GM12878 (cell line): ENCODE measurements around the gene ROBO1. TPM values are rescaled to one million over a fixed set of nuclear protein-coding genes. Genes with fewer than 3 reads are reported as not detected.

Experiments
- ATAC-seq: fragments of 200-7000 bp; cut with Tn5 transposase; 3 replicates; pipeline ENCODE4 v1.9.1; 2020; ENCODE audit warnings: mild to moderate bottlenecking, moderate library complexity
- BruUV-seq: library from RNA; stranded (reverse); fragments of 400-500 nt; replicated peaks from 2 replicates; lab custom pipeline; 2021; lab: Mats Ljungman, UMichigan
- CTCF ChIA-PET: fragments of 300-600 bp; sonication (Branson Sonifier 250); formaldehyde crosslinking; extraction: SDS; loops from one replicate; lab custom pipeline; 2021; ENCODE audit warnings: inconsistent platforms; lab: Yijun Ruan, JAX
- POLR2A ChIA-PET: fragments of 350-600 bp; formaldehyde crosslinking; extraction: SDS; loops from one replicate; lab custom pipeline; 2021; ENCODE audit warnings: inconsistent platforms; lab: Charles Lee
- RAD21 ChIA-PET: fragments of 300-600 bp; sonication (Branson Sonifier 250); formaldehyde crosslinking; loops from one replicate; lab custom pipeline; 2023; ENCODE audit warnings: antibody characterized with exemption; ENCODE audit not compliant: unreplicated experiment; lab: Charles Lee
- SMC1A ChIA-PET: fragments of 300-600 bp; sonication (Branson Sonifier 250); formaldehyde crosslinking; loops from one replicate; lab custom pipeline; 2023; ENCODE audit not compliant: unreplicated experiment, uncharacterized antibody; lab: Charles Lee
- DNase-seq: peaks from one replicate; pipeline ENCODE4 v3.0.0-alpha.2; 2011; ENCODE audit warnings: low read depth, low spot score
- FAIRE-seq: peaks from 3 replicates; lab custom pipeline; 2011; peaks lifted over from hg19 to GRCh38; lab: Jason Lieb, UNC
- H2AFZ ChIP-seq: 2 replicates; pipeline ENCODE4 v1.6.0; 2011; ENCODE audit warnings: low read depth, low read length, control low read depth; ENCODE audit not compliant: control insufficient read depth
- H3K27ac ChIP-seq: 2 replicates; pipeline ENCODE4 v1.5.1; 2011; ENCODE audit warnings: control low read depth; ENCODE audit not compliant: control insufficient read depth, insufficient read depth
- H3K27me3 ChIP-seq, 2 experiments: replicated peaks in 1 of 2; 2 replicates each; pipeline versions ENCODE4 v1.6.0 to v1.6.1; 2011; ENCODE audit warnings: low read length in 1 of 2; ENCODE audit not compliant: control insufficient read depth in 2 of 2, insufficient read depth in 2 of 2
- H3K36me3 ChIP-seq, 2 experiments: 2 replicates each; pipeline ENCODE4 v1.5.1; 2011; ENCODE audit warnings: low read length in 1 of 2; ENCODE audit not compliant: control insufficient read depth in 2 of 2, insufficient read depth in 2 of 2
- H3K4me1 ChIP-seq: 2 replicates; pipeline ENCODE4 v1.6.1; 2011; ENCODE audit warnings: mild to moderate bottlenecking, low read length, moderate library complexity, mixed read lengths; ENCODE audit not compliant: control insufficient read depth, insufficient read depth
- H3K4me2 ChIP-seq: 2 replicates; pipeline ENCODE4 v1.6.0; 2011; ENCODE audit warnings: control low read depth; ENCODE audit not compliant: control insufficient read depth, insufficient read depth
- H3K4me3 ChIP-seq: fragments of 200-600 bp; sonication (generic); 2 replicates; pipeline ENCODE4 v1.5.1; 2016
- H3K79me2 ChIP-seq: 2 replicates; pipeline ENCODE4 v1.6.0; 2011; ENCODE audit warnings: low read length; ENCODE audit not compliant: control insufficient read depth, insufficient read depth
- H3K9ac ChIP-seq: 2 replicates; pipeline ENCODE4 v1.8.0; 2011; ENCODE audit warnings: low read length, control low read depth, mixed read lengths; ENCODE audit not compliant: control insufficient read depth, insufficient read depth
- H3K9me3 ChIP-seq: replicated peaks from 3 replicates; pipeline ENCODE4 v1.5.1; 2011; ENCODE audit warnings: mild to moderate bottlenecking, low read length; ENCODE audit not compliant: control insufficient read depth, insufficient read depth
- H4K20me1 ChIP-seq: 2 replicates; pipeline ENCODE4 v1.6.0; 2011; ENCODE audit not compliant: control insufficient read depth, insufficient read depth
- SP1 ChIP-seq: IDR thresholded peaks from one replicate; pipeline ENCODE4 v1.6.1; 2011; ENCODE audit warnings: low read depth, low read length
- WGBS: methylation state at CpG from one replicate; pipeline ENCODE4 v1.1.6; 2016; ENCODE audit warnings: low lambda C conversion rate; ENCODE audit not compliant: insufficient replicate concordance, insufficient coverage; ENCODE audit errors: missing lambda C conversion rate; 5-methylcytosine and 5-hydroxymethylcytosine counted together
- in situ Hi-C: fragments of 300-500 bp; cut with MboI; formaldehyde crosslinking; loops from 9 replicates; pipeline ENCODE4 v1.14.3; 2018; ENCODE audit warnings: mixed read lengths
- intact Hi-C: fragments of 100-400 bp; cut with micrococcal nuclease; formaldehyde crosslinking; loops from one replicate; pipeline ENCODE4 v1.14.2; 2022; ENCODE audit not compliant: unreplicated experiment
- polyA plus RNA-seq, 11 experiments: library from polyadenylated mRNA; depleted of rRNA in 4 of 11; unstranded in 6 of 11; stranded (reverse) in 5 of 11; fragments of >200 nt; fragmentation: Nextera tagmentation in 4 of 11; fragmentation: Illumina TruSeq in 1 of 11; extraction: Ambion mirVana in 4 of 11; extraction: Trizol in 1 of 11; gene quantifications; 1 replicate in 1 of 11; 2 replicates in 10 of 11; pipeline versions ENCODE4 v1.2.1 to v1.2.3, GENCODE V29; 2011 to 2016; ENCODE audit warnings: inconsistent platforms in 2 of 11, missing spikeins in 2 of 11, low read depth in 1 of 11
- total RNA-seq, 4 experiments: library from RNA; depleted of rRNA in 3 of 4; stranded (reverse); fragments of >200 nt in 3 of 4; fragmentation: Illumina TruSeq in 1 of 4; extraction: Trizol in 1 of 4; gene quantifications; 2 replicates each; pipeline versions ENCODE4 v1.2.1 to v1.2.3, GENCODE V29; 2013 to 2021
- TF ChIP-seq, protein P1 (sequence below): IDR thresholded peaks from 2 replicates; pipeline ENCODE4 v1.6.1; 2011; ENCODE audit warnings: borderline replicate concordance, low read depth, mild to moderate bottlenecking, moderate library complexity, low read length; ENCODE audit not compliant: insufficient read depth, poor library complexity, severe bottlenecking

The ROBO1 gene
- total and polyA plus RNA-seq, 10 of the 15 experiments (the other 5 are each of a cell fraction or from before 2014, with no cell fraction given) = 0.29 to 46.5 (median 1.2) TPM

GRCh38 chr3:79534727-79535126 is 233.1 kb downstream of the ROBO1 start:
- Histone ChIP-seq H3K4me2 (no peak overlapping the region), H3K4me1 (no peaks in the 10 kb centered on the region), H3K79me2 (no peaks in the 10 kb centered on the region), H4K20me1 (no peaks in the 10 kb centered on the region), H3K27me3 (no peaks in the 10 kb centered on the region), H3K4me3 (no peak overlapping the region), H3K9me3 (no peaks in the 10 kb centered on the region), H3K9ac (no peak overlapping the region), H2AFZ (no peak overlapping the region), H3K27ac (no peak overlapping the region), H3K36me3 (no peaks in the 10 kb centered on the region)
- ATAC-seq = no peak
- WGBS = 21% methylated on average over 4 of the region's 4 CpGs
- intact Hi-C loops (no loop called here), in situ Hi-C loops (no loop called here)
- ChIA-PET POLR2A (no interaction called here), CTCF (no interaction called here), RAD21 (no interaction called here), SMC1A (no interaction called here)
- DNase-seq = no peak
- no TSS peak for BruUV-seq
- no peak for FAIRE-seq
- TF ChIP-seq, protein P1, sequence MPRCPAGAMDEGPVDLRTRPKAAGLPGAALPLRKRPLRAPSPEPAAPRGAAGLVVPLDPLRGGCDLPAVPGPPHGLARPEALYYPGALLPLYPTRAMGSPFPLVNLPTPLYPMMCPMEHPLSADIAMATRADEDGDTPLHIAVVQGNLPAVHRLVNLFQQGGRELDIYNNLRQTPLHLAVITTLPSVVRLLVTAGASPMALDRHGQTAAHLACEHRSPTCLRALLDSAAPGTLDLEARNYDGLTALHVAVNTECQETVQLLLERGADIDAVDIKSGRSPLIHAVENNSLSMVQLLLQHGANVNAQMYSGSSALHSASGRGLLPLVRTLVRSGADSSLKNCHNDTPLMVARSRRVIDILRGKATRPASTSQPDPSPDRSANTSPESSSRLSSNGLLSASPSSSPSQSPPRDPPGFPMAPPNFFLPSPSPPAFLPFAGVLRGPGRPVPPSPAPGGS = no peak

DNA sequence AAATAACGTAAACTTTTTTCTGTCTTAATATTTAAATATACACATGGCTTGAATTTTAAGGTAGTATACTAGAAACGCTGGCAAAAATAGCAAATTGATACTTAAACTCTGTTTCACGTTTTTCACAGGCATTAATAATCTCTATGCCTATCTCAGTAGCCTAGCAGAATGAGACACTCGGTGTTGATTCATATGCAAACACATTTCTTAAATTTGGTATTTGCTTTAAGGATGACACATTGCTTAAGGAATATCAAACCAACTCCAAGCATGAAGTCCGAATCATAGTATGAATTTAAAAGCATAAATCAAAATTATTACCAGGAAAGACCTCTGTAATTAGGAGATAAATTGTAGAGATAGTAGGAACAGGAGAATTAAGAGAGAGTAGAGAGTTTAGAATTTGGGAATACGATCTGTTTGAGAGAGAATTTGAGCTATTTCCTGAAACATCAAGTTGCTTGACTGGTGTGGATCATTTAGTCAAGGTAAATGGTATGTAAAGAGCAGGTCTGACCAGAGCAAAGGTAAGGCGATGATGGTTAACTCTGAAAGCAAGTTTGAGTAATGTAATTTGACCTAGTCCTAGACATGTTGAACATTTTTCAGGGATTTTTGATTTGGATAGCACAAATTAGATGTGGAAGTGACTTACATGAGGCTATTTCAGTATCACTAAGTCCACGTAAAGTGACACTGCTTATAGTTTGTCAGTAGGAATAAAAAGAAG is 236.1 kb downstream of the ROBO1 start:
- Histone ChIP-seq H4K20me1 (no peaks in the 10 kb centered on the region), H3K36me3 (no peaks in the 10 kb centered on the region), H3K27ac (no peak overlapping the region), H2AFZ (no peak overlapping the region), H3K4me3 (no peak overlapping the region), H3K79me2 (no peaks in the 10 kb centered on the region), H3K4me1 (no peaks in the 10 kb centered on the region), H3K27me3 (no peaks in the 10 kb centered on the region), H3K4me2 (no peak overlapping the region), H3K9me3 (no peaks in the 10 kb centered on the region), H3K9ac (no peak overlapping the region)
- no TSS peak for BruUV-seq
- in situ Hi-C loops = no loop called here
- SMC1A ChIA-PET = interaction anchor here (1.6 kb wide), 1 partner anchor 39 kb away, joined by 3 read pairs; no protein-coding TSS in a partner anchor
- RAD21 ChIA-PET = no interaction called here
- WGBS = 10% methylated on average over 8 of the region's 8 CpGs
- FAIRE-seq (no peak), DNase-seq (no peak), ATAC-seq (no peak)
- no peak for TF ChIP-seq SP1
- intact Hi-C loops = no loop called here
- CTCF ChIA-PET = interaction anchor here (1.4 kb wide), 1 partner anchor 11 kb away, joined by 5 read pairs; no protein-coding TSS in a partner anchor
- POLR2A ChIA-PET = no interaction called here
